ENCODE data around the gene POU3F1.
A peak's percentile ranks its signal among the peaks of the same experiment; 100 is the strongest.

Gene POU3F1

DNA sequence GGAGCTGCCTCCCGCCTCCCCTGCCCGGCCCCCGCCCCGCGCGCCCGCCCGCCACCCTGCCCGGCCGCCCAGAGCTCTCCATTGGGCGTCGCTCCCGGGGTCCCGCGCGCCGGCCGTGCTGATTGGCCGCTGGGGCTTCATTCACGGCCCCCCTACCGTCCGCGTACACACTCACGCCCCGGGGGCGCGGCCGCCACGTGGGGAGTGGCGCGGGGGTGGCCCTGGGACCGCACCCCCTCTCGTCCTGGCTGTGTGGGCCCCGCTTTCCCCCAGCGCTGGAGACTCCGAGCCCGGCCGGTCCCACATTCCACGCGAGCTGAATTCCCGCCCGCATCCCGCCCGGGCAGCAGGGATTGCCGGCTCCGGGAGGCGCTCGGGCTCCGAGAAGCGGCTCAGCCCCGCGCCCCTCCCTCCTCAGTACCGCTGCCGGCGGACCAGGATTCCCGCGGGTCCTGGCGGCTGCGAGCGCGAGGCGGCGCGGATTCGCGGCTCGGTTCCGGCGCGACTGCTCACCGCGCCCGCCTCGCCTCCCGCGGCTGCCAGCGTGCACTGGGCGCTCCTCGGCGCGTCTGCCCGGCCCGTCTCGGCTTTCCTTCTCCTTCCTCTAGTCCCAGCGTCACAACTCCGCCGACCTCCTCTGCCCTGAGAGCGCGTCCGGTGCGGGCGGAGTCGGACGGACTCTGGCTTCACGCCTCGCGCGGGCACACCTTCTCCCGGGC, 450 bp upstream of the POU3F1 start:
- no peaks in the 10 kb centered on the region for H3K9me3 ChIP-seq (ENCODE audit: control insufficient read depth, insufficient read depth, low read length)
- 0 out of 2 replicates have a peak, but pooled peaks cover 8% of the 10 kb centered on the region for H3K36me3 ChIP-seq (ENCODE audit: control insufficient read depth, insufficient read depth, low read length)
- H3K27ac ChIP-seq (ENCODE audit: low read depth, low read length) = no peak overlapping the region
- H3K9ac ChIP-seq (ENCODE audit: low read depth, low read length) = no peak overlapping the region
- peaks cover 70% of the 10 kb centered on the region for H3K27me3 ChIP-seq (ENCODE audit: control insufficient read depth, insufficient read depth, low read length)
- peak overlapping the region; percentile 72 for H3K4me3 ChIP-seq (ENCODE audit: low read depth, low read length)
- H3K4me1 ChIP-seq (ENCODE audit: control insufficient read depth, insufficient read depth, low read length) = peaks cover 10% of the 10 kb centered on the region; the same call in 1 of the 2 replicates

DNA sequence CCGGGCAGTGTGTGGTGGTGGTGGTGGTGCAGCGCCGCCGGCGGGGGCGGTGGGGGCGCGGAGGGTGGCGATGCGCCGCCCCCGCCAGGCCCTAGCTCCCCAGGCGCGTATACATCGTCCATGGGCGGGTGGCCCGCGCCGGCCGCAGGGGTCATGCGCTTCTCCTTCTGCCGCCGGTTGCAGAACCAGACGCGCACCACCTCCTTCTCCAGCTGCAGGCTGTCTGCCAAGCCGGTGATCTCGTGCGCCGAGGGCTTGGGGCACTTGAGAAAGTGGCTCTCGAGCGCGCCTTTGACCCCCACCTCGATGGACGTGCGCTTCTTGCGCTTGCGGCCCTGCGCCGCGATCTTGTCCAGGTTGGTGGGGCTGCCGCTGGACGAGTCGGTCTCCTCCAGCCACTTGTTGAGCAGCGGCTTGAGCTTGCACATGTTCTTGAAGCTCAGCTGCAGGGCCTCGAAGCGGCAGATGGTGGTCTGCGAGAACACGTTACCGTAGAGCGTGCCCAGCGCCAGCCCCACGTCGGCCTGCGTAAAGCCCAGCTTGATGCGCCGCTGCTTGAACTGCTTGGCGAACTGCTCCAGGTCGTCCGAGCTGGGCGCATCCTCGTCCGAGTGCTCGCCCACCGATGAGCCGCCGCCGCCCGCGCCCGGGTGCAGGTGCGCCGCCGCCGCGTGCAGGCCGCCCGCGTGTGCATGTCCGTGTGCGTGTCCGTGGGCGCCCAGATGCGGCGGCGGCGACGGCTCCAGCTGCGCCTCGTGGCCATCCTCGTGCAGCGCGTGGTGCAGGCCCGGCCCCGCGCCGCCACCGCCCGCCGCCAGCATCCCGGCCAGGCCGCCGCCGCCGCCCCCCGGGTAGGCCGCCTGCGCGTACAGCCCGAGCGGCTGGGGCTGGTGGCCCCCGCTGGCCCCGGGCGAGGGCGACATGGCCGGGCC, 926 bp downstream of the POU3F1 start:
- Histone ChIP-seq H3K4me1 (ENCODE audit: control insufficient read depth, insufficient read depth, low read length) (peaks cover 6% of the 10 kb centered on the region; the same call in 1 of the 2 replicates), H3K9ac (ENCODE audit: low read depth, low read length) (no peak overlapping the region), H3K4me3 (ENCODE audit: low read depth, low read length) (peak overlapping the region; percentile 66), H3K36me3 (ENCODE audit: control insufficient read depth, insufficient read depth, low read length) (0 out of 2 replicates have a peak, but pooled peaks cover 8% of the 10 kb centered on the region), H3K9me3 (ENCODE audit: control insufficient read depth, insufficient read depth, low read length) (no peaks in the 10 kb centered on the region), H3K27me3 (ENCODE audit: control insufficient read depth, insufficient read depth, low read length) (peaks cover 76% of the 10 kb centered on the region), H3K27ac (ENCODE audit: low read depth, low read length) (no peak overlapping the region)

DNA sequence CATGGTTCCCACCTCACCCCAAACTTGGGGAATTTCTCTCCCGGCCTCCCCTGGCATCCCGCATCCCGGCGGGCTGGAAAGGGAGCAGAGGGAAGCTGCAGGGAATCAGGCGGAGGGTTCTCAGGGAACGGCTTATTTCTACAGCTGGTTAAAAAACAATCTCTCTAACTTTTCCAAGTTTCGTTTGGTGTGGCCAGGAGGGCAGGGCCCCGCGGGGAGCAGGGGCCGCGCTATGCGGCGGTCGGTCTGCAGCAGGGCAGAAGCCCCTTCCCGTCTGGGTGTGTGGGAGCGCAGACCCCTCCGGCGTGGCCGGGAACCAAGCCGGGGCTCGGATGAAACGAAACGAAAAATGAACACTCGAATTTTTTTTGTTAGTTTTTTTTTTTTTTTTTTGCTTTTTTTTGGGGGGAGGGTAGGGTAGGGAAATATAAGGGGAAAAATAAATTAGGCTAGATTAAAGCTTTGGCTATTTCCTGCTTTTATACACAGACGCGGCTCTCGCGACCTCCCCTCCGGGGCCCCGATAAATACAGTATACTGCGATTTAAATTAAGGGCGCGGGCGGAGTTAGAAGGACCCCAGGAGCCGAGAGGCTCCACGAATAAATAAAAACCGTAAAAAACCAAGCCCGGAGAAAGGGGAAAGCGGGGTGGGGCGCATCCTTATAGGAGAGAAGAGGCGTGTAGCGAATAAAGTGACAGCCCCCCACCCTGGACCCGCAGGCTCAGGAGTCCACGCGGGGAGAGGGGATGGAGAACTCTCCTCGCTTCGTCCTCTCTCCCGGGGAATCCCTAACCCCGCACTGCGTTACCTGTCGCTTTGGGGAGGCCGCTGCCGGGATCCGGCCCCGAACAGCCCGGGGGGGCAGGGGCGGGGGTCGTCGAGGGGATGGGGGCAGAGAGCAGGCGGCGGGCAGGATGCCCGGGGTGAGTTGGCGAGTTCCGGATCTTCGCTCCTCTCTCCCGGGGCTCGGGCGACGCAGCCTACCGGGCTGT, 2.1 kb downstream of the POU3F1 start:
- peaks cover 75% of the 10 kb centered on the region for H3K27me3 ChIP-seq (ENCODE audit: control insufficient read depth, insufficient read depth, low read length)
- H3K36me3 ChIP-seq (ENCODE audit: control insufficient read depth, insufficient read depth, low read length) = 0 out of 2 replicates have a peak, but pooled peaks cover 8% of the 10 kb centered on the region
- no peak overlapping the region for H3K27ac ChIP-seq (ENCODE audit: low read depth, low read length)
- H3K4me1 ChIP-seq (ENCODE audit: control insufficient read depth, insufficient read depth, low read length) = peaks cover 6% of the 10 kb centered on the region; the same call in 1 of the 2 replicates
- H3K9ac ChIP-seq (ENCODE audit: low read depth, low read length) = no peak overlapping the region
- H3K4me3 ChIP-seq (ENCODE audit: low read depth, low read length) = peak overlapping the region; percentile 66
- H3K9me3 ChIP-seq (ENCODE audit: control insufficient read depth, insufficient read depth, low read length) = no peaks in the 10 kb centered on the region

DNA sequence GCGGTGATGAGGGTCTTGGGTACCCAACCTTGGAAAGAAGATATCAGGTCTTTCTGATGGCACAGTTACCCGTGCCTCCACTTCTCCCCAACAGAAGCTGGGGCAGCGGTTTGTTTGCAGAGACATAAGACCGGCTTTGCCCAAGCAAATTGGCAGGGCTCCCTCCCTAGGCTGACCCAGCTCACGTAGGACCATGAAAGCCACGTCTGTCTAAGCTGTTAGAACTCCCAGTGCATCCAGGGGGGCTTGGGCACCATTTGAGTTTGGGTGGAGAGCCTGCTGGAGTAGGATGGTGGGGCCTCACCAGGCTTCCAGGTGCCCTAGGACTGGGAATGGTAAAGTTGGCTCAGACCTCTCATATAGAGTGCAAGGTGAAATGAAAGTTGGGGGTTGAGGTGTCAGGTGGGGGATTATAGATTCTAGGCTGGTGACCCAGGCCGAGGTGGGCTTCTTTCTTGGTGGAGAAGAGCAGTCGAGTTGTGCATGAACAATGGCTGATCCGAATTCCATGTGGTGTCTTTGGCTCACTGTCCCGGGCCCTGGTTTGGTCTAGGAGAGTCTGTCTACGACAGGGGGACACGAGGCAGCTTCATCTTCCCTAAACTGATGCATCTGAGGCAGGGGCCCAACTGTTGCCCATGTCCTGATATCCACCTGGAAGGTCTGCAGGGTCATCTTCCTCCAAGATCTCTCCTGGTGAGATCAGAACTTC, 3.4 kb downstream of the POU3F1 start:
- peaks cover 62% of the 10 kb centered on the region for H3K27me3 ChIP-seq (ENCODE audit: control insufficient read depth, insufficient read depth, low read length)
- peaks cover 4% of the 10 kb centered on the region; the same call in 1 of the 2 replicates for H3K4me1 ChIP-seq (ENCODE audit: control insufficient read depth, insufficient read depth, low read length)
- no peaks in the 10 kb centered on the region for H3K9me3 ChIP-seq (ENCODE audit: control insufficient read depth, insufficient read depth, low read length)
- no peak overlapping the region for H3K27ac ChIP-seq (ENCODE audit: low read depth, low read length)
- H3K4me3 ChIP-seq (ENCODE audit: low read depth, low read length) = peak overlapping the region; percentile 66
- 0 out of 2 replicates have a peak, but pooled peaks cover 8% of the 10 kb centered on the region for H3K36me3 ChIP-seq (ENCODE audit: control insufficient read depth, insufficient read depth, low read length)
- H3K9ac ChIP-seq (ENCODE audit: low read depth, low read length) = no peak overlapping the region

DNA sequence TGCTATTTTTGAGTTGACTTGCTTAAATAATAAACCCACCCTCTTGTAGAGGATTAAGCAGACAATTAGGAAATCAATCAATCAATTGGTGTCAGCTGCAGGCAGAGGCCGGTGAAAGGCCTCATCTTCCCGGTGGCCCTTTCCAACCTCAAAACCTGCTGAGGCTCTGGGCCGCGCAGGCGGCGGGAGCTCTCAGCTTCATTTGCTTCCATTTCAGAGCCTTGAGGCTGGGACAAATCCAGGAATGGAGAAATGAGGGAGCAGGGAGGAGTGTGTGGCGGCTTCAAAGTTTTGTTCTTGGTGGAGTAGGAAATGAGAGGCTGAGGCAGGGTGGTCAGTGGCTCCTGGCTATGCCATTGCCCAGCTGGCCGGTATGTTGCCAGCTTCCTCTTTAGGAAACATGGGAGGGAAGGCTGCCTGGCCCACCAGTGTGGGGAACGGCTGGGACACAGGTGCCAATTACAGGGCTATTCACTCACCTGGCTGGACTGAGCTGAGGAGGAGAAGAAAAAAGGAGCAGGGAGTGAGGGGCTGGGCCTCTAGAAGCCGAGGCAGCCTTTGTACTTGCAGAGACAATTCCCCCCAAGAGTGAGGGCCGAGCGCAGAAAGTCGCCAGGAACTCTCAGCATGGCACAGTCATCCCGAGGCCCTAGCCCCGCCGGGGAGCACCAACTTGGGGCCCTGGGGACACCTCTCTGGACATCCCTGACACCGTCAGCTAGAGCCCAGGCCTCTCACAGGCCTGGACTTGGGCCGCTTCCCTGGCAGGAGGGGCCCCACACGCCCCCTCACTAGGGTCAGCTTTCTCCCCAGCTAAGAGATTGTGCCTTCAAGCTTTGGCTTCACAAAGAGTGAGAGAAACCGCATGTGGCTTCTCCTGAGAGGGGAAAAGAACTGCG, 4.4 kb downstream of the POU3F1 start:
- Histone ChIP-seq H3K4me1 (ENCODE audit: control insufficient read depth, insufficient read depth, low read length) (no peaks in the 10 kb centered on the region; the same call in 1 of the 2 replicates), H3K27me3 (ENCODE audit: control insufficient read depth, insufficient read depth, low read length) (peaks cover 52% of the 10 kb centered on the region), H3K9ac (ENCODE audit: low read depth, low read length) (no peak overlapping the region), H3K36me3 (ENCODE audit: control insufficient read depth, insufficient read depth, low read length) (0 out of 2 replicates have a peak, but pooled peaks cover 8% of the 10 kb centered on the region), H3K4me3 (ENCODE audit: low read depth, low read length) (no peak overlapping the region), H3K27ac (ENCODE audit: low read depth, low read length) (no peak overlapping the region), H3K9me3 (ENCODE audit: control insufficient read depth, insufficient read depth, low read length) (no peaks in the 10 kb centered on the region)

DNA sequence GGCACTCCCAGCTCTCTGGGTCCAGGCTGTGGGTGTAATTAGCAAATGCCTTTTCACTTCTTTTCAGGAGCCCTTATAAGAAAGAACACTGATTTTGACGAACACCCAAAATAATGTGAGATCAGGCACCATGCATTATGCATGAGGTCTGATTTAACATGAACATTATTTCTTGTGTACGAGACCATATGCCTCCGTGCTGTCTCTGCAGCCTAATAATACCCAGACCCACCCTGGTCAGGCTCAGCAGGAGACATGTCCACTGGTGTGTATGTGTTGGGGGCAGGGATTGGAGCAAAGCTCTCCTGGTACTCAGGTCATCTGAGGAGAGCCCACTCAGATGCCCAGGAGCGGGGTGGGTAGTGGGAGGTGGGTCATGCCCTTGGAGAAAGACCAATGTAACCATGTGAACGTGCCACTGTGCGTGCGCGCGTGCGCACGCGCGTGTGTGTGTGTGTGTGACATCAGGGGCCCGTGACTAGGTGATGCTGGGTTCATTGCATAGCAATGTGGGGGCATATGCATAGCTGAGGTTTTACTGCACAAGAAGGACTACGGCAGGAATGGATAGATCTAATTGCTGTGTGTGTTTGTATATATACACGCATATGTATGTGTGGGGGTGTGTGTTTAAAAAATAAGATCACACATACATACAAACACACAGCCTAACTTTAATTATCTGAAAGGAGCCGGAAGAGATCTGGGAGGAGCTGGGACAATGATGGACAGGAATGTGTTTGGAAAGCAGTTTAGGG, 7.1 kb downstream of the POU3F1 start:
- 0 out of 2 replicates have a peak, but pooled peaks cover 8% of the 10 kb centered on the region for H3K36me3 ChIP-seq (ENCODE audit: control insufficient read depth, insufficient read depth, low read length)
- no peak overlapping the region for H3K9ac ChIP-seq (ENCODE audit: low read depth, low read length)
- peaks cover 31% of the 10 kb centered on the region for H3K27me3 ChIP-seq (ENCODE audit: control insufficient read depth, insufficient read depth, low read length)
- no peaks in the 10 kb centered on the region for H3K9me3 ChIP-seq (ENCODE audit: control insufficient read depth, insufficient read depth, low read length)
- H3K27ac ChIP-seq (ENCODE audit: low read depth, low read length) = no peak overlapping the region
- H3K4me3 ChIP-seq (ENCODE audit: low read depth, low read length) = no peak overlapping the region
- H3K4me1 ChIP-seq (ENCODE audit: control insufficient read depth, insufficient read depth, low read length) = no peaks in the 10 kb centered on the region; the same call in 1 of the 2 replicates

DNA sequence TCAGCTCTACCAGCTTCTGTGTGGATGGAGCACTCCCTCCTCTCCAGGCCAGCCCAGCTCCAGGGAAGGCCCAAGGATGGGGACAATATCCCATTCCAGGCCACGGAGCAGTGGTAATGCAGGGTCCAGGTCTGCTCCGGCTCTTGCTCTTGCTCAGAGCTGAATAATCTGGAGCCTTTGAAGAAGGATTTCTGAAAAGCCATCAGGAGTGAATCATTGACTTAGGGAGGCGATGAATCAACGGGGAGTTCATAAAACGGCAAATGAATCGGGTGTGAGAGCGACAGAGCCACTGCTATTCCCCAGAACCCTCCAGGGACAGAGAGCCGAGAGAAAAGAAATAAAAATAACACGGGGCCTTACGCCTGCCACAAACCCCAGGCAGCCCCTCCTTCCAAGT, 7.7 kb downstream of the POU3F1 start:
- H3K9ac ChIP-seq (ENCODE audit: low read depth, low read length) = no peak overlapping the region
- H3K9me3 ChIP-seq (ENCODE audit: control insufficient read depth, insufficient read depth, low read length) = no peaks in the 10 kb centered on the region
- H3K4me1 ChIP-seq (ENCODE audit: control insufficient read depth, insufficient read depth, low read length) = no peaks in the 10 kb centered on the region; the same call in 1 of the 2 replicates
- H3K27ac ChIP-seq (ENCODE audit: low read depth, low read length) = no peak overlapping the region
- H3K27me3 ChIP-seq (ENCODE audit: control insufficient read depth, insufficient read depth, low read length) = peaks cover 24% of the 10 kb centered on the region
- no peak overlapping the region for H3K4me3 ChIP-seq (ENCODE audit: low read depth, low read length)
- H3K36me3 ChIP-seq (ENCODE audit: control insufficient read depth, insufficient read depth, low read length) = 0 out of 2 replicates have a peak, but pooled peaks cover 8% of the 10 kb centered on the region

DNA sequence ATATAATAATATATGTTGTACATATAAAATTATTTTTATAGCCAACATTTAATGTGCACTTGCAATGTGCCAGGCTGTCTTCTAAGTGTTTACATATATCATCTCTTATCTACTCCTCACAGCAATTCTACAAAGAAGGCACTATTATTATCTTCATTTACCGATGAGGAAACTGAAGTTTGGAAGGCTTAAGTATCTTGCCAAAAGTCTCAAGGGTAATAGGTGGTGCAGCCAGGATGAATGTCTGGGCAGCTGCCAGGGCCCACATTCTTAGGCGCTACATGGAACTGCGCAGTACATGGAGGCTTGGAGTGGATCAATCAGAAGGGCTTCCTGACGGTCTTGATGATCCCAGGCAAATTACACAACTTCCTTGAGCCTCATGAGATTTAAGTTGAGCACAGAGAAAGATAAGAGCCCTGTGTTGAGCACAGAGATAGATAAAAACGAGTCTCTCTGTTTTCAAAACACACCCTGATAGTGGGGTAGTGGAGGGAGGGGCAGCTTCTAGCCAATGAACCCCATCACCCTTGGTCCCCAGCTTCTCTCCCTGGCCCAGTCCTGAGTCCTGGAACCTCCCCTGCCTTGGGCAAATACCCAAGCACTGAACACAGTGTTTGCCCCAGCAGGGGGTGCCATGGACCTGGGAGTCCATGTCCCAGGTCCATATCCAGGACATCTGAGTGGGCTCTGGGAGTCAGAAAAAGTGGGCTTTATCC, 9.2 kb downstream of the POU3F1 start:
- H3K4me1 ChIP-seq (ENCODE audit: control insufficient read depth, insufficient read depth, low read length) = no peaks in the 10 kb centered on the region; the same call in 1 of the 2 replicates
- H3K36me3 ChIP-seq (ENCODE audit: control insufficient read depth, insufficient read depth, low read length) = no peaks in the 10 kb centered on the region
- H3K27ac ChIP-seq (ENCODE audit: low read depth, low read length) = no peak overlapping the region
- H3K27me3 ChIP-seq (ENCODE audit: control insufficient read depth, insufficient read depth, low read length) = peaks cover 9% of the 10 kb centered on the region; the same call in 1 of the 2 replicates
- H3K9me3 ChIP-seq (ENCODE audit: control insufficient read depth, insufficient read depth, low read length) = no peaks in the 10 kb centered on the region
- H3K4me3 ChIP-seq (ENCODE audit: low read depth, low read length) = no peak overlapping the region
- H3K9ac ChIP-seq (ENCODE audit: low read depth, low read length) = no peak overlapping the region

Data from HUES48 (cell line).